Stimulated activated CD4-positive, alpha-beta T cell treated with anti-CD3 and anti-CD28 coated beads, Interleukin-2, amount 100 ng/mL, for 48 hours (primary cell): ENCODE results near the gene ZNF699.

Experiments used
- DNase-seq, 2 donors: peaks; one replicate each; pipeline ENCODE4 v3.0.0-alpha.2; 2020

ZNF699 gene

GRCh38 chr19:9283485-9283884 lies 26.2 kb downstream of the ZNF699 start:
- DNase-seq = peak in 1 of 2 donors; percentile 23

- DNase-seq = no peak
These were observed 58.4 kb downstream of the ZNF699 start for GRCh38 chr19:9251236-9251635.

- DNase-seq = no peak
These were observed 59.0 kb downstream of the ZNF699 start, which contains the start of gene OR7E24 for GRCh38 chr19:9250630-9251029. TSS of gene OR7E24 (plus strand) at chr19:9250930. CDS start at chr19:9251044, 114 bp downstream.
